Stimulated activated CD8-positive, alpha-beta memory T cell treated with anti-CD3 and anti-CD28 coated beads, Interleukin-7, amount 100 ng/mL, for 24 hours (primary cell): Measurements from ENCODE around the gene OR4B1.

Source experiments
- DNase-seq: peaks from one replicate; pipeline ENCODE4 v3.0.0-alpha.2; 2020; ENCODE audit warnings: low read depth

OR4B1 gene

DNA sequence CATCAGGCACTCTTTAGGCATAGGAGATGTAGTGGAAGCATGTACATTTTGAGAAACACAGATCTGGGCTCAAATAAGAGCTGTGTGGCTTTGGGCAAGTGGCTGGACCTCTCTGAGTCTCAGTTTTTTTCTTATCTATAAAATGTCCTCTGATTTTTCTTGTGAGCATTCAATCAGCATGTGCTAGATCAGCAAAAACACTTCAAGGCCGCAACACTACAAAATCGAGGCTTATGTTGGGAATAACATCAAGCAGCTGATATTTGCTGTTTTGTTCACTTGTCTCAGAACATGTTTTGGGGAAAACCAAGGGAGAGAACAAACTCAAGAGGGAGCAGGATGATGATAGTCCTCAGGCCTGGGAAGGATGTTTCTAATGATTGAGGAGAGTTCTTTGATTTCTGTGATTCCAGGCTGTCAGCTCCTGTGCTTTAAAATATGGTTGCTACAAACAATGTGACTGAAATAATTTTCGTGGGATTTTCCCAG lies 46.9 kb downstream of the OR4B1 start, which contains the start of gene OR4X1:
TSS of gene OR4X1 (plus strand) at position 439 of the 489 bp plus-strand sequence. CDS start at position 439, 0 bp downstream.
- no peak for DNase-seq
